Measurements from ENCODE around the gene SF1.

DNA sequence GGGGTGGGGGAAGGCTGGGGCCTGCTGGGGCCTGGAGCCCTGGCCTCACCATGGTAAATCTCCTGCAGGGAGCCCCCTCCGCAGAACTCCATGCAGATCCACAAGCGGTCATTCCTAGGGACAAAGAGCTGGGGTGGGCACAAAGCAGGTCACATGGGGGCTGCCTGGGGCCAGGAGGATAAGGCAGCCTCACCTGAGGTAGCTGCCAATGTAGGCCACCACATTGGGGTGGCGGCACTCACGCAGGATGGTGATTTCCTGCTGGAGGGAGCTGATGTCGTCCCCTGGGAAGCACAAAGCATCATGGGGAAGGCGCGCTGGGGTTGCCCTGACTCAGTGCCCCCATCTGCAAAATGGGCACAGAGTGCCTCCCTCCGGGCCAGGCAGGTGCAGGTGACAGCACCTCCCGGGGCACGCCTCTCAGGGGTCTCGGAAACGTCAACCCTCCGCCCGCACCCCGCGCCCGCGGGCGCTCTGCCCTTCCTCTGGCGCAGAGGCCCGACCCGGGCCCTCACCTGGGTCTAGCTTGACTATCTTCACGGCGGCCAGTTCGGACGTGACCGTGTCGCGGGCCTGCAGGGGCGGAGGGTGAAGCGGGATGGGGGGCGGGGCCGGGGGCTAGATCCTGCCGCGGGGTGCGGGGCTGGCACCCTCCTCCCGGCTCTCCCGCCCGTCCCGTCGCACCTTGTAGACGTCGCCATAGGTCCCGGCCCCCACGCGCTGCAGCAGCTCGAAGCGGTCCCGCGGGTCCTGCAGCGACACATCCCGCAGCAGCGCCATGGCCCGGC lies 24.2 kb upstream of the SF1 start:
- TF ChIP-seq, protein P1, sequence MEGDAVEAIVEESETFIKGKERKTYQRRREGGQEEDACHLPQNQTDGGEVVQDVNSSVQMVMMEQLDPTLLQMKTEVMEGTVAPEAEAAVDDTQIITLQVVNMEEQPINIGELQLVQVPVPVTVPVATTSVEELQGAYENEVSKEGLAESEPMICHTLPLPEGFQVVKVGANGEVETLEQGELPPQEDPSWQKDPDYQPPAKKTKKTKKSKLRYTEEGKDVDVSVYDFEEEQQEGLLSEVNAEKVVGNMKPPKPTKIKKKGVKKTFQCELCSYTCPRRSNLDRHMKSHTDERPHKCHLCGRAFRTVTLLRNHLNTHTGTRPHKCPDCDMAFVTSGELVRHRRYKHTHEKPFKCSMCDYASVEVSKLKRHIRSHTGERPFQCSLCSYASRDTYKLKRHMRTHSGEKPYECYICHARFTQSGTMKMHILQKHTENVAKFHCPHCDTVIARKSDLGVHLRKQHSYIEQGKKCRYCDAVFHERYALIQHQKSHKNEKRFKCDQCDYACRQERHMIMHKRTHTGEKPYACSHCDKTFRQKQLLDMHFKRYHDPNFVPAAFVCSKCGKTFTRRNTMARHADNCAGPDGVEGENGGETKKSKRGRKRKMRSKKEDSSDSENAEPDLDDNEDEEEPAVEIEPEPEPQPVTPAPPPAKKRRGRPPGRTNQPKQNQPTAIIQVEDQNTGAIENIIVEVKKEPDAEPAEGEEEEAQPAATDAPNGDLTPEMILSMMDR (IDR thresholded peaks at IDR 0.05; ENCODE audit: insufficient read depth, low read length), result no peak
- no peak for TF ChIP-seq GABPA (IDR thresholded peaks at IDR 0.05; ENCODE audit: low read depth)
- TF ChIP-seq, protein P2, sequence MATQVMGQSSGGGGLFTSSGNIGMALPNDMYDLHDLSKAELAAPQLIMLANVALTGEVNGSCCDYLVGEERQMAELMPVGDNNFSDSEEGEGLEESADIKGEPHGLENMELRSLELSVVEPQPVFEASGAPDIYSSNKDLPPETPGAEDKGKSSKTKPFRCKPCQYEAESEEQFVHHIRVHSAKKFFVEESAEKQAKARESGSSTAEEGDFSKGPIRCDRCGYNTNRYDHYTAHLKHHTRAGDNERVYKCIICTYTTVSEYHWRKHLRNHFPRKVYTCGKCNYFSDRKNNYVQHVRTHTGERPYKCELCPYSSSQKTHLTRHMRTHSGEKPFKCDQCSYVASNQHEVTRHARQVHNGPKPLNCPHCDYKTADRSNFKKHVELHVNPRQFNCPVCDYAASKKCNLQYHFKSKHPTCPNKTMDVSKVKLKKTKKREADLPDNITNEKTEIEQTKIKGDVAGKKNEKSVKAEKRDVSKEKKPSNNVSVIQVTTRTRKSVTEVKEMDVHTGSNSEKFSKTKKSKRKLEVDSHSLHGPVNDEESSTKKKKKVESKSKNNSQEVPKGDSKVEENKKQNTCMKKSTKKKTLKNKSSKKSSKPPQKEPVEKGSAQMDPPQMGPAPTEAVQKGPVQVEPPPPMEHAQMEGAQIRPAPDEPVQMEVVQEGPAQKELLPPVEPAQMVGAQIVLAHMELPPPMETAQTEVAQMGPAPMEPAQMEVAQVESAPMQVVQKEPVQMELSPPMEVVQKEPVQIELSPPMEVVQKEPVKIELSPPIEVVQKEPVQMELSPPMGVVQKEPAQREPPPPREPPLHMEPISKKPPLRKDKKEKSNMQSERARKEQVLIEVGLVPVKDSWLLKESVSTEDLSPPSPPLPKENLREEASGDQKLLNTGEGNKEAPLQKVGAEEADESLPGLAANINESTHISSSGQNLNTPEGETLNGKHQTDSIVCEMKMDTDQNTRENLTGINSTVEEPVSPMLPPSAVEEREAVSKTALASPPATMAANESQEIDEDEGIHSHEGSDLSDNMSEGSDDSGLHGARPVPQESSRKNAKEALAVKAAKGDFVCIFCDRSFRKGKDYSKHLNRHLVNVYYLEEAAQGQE (IDR thresholded peaks at IDR 0.05; ENCODE audit: insufficient replicate concordance, low read depth), result no peak
- peak; percentile 11; the same call in 1 of the 2 replicates for TF ChIP-seq POLR2AphosphoS5 (IDR thresholded peaks at IDR 0.05; ENCODE audit: low read depth)
- TF ChIP-seq SPI1 (IDR thresholded peaks at IDR 0.05; ENCODE audit: borderline replicate concordance, low read depth), result no peak

Measured in HL-60 (cell line).